HFF-Myc (cell line): ENCODE measurements around the gene SH3RF3.

Experiments
- DNase-seq: peaks from one replicate; pipeline ENCODE4 v3.0.0-alpha.2; 2011; ENCODE audit warnings: low read depth; ENCODE audit errors: extremely low read depth
- H3K4me3 ChIP-seq: replicated peaks from 2 replicates; pipeline ENCODE4 v1.5.1; 2011; ENCODE audit warnings: low read depth, mild to moderate bottlenecking, control low read depth, low read length
- TF ChIP-seq, protein P1 (sequence below): IDR thresholded peaks from 2 replicates; pipeline ENCODE4 v1.5.1; 2012; ENCODE audit warnings: mild to moderate bottlenecking, low read depth, low read length, control low read depth; ENCODE audit errors: missing control alignments

Gene SH3RF3

DNA sequence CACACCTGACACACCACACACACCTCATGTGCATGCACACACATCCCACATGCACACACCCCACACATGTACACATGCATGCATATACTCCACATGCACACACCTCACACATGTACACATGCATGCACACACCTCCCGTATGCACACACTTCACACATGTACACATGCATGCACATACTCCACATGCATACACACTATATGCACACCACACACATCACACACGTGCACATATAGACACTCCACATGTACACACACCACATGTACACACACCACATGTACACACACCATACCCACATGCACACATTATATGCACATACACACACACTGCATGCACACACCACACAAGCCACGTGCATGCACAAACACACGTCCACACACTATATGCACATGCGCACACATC is 384.2 kb downstream of the SH3RF3 start:
- no peak for DNase-seq
- TF ChIP-seq, protein P1, sequence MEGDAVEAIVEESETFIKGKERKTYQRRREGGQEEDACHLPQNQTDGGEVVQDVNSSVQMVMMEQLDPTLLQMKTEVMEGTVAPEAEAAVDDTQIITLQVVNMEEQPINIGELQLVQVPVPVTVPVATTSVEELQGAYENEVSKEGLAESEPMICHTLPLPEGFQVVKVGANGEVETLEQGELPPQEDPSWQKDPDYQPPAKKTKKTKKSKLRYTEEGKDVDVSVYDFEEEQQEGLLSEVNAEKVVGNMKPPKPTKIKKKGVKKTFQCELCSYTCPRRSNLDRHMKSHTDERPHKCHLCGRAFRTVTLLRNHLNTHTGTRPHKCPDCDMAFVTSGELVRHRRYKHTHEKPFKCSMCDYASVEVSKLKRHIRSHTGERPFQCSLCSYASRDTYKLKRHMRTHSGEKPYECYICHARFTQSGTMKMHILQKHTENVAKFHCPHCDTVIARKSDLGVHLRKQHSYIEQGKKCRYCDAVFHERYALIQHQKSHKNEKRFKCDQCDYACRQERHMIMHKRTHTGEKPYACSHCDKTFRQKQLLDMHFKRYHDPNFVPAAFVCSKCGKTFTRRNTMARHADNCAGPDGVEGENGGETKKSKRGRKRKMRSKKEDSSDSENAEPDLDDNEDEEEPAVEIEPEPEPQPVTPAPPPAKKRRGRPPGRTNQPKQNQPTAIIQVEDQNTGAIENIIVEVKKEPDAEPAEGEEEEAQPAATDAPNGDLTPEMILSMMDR = no peak
- no peak overlapping the region for H3K4me3 ChIP-seq

DNA sequence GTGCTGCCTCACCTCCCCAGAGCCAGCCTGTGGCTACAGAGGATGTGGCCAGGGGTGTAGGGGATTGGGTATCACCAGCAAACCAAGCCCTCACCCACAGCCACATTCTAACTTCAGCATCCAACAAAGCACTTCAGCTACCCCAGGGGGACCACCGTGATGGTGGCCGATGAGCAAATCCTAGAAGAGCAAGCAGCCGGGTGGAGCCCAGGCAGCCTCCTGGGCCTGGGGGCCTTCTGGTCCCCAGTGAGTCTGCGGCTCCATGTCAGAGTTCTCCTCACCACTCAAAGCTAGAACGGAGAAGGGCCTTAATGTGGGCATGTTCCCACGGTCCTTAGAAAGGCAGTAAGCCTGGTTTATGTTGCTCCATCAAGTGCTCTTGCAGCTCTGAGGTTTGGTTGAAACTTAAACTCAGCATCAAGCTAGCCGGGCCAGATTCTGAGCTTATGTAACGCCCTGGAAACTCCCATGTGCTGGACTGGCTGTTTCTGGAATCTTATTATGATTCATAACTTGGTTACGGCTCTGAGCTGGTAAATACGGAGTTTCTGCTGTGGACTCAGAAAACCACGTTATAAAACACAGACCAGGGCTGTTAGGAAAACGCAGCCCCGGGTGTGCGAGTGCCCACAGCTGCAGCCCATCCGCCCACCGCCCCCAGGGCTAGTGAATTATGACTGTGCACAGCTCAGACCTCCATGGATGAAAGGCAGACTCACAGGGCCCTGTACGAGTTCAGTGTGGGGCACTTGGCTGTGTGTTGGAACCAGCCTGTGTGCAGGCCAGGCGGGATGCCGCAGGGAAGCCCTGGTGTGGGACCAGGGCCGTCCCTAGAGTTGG is 385.0 kb downstream of the SH3RF3 start:
- DNase-seq = peak; percentile 79
- TF ChIP-seq, protein P1 = no peak
- no peak overlapping the region for H3K4me3 ChIP-seq

DNA sequence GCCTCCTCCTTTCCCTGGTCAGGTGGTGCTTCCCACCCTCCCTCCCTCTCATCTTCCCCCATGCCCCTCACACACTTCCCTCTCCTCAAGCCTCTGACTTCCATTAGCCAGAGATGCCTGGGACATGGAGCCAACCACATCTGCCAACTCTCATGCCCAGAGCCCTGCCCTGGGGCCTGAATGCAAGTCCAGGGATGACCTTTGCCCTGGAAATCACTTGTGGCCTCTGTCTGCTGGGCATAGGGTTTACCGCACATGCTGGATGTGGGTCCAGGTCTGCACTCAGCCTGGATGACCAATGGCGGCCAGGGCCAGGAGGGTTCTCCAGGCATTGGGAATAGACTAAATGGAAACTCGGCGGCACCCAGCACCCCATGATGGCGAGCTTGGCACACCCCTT is 385.9 kb downstream of the SH3RF3 start:
- TF ChIP-seq, protein P1 = no peak
- H3K4me3 ChIP-seq = no peak overlapping the region
- no peak for DNase-seq

DNA sequence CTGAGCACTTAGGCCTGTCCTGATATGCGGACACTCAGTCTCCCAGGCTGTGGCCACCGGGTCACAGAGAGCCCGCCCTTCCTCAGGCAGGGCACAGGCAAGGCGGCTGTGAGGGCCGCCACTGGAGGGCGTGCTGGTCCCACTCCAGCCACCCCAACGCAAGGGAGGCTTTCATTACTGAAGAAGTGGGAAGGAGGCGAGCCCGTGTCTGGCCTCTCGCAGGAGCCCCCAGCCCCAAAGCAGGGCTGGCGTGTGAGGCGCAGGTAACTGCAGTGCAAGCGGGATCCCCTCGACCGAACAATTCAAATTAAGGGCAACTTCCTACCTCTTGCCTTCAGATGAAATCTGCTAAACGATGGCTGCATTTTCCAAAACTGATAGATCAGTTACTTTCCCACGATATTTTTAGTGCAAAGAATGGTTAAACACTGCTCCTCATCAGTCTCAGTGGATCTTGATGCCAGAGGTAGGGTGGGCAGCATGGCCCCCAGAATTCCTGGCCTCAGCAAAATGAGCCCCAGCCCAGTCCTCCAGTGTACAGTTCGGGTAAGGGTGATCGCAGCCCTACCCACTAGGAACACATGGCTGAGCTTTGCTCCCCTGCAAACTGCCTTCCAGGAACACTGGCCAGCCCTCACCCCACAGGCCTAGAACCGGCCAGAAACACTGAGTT is 387.6 kb downstream of the SH3RF3 start:
- TF ChIP-seq, protein P1 = peak; percentile 75
- no peak overlapping the region for H3K4me3 ChIP-seq
- no peak for DNase-seq

DNA sequence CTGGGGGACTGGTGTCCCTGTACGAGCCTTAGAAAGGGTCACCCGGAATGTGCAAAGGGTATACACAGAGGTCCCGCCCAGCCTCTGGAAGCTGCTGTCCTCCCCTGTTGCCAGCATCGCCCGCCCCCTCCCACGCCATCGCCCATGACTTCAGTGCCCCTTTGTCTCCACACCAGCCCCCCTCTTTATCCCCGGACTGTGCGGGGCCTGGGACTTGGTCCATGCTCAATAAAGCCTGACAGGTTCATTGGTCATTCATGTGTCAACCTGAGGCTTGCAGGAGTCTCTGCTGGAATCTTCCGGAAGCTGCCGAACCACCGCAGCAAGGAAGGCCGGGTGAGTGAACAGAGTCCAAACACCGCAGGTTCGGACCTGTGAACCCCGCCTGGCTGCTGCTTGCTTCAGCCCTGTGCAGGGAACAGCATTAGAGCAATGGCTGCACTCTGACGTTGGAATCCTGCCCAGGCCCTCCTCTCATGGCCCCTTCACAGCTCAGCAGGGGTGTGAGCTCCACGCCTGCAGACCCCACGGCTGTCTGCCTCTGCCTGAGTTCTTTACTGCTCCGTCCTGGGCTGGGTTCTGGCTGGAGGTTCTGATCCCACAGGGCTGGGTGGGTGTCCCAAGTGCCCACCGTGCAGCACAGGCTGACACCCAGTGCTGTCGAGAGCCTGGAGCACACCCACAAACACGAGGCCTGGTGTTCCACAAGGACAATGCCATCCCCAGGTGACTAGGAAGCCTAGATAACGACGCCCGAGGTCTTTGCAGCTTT is 388.3 kb downstream of the SH3RF3 start:
- no peak for DNase-seq
- TF ChIP-seq, protein P1 = no peak
- no peak overlapping the region for H3K4me3 ChIP-seq

DNA sequence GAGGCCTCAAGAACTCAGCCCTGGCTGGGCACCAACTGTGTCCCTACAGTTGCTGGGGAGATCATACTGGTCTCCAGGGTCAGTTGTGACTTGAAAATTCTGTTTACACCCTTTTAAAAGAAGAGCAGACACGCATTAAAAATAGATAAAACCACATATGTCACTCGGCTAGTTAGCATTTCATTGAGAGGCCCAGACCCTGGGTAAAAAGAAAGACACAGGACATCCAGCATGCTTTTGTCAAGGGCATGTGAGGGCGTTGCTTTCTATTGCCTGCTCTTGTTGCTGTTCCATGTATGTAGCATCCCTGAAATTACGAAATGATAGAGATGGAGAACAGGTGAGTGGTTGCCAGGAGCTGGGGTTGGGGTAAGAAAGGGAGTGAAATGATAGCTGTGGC is 390.5 kb downstream of the SH3RF3 start:
- no peak for DNase-seq

More for the DNA sequence above, 390.5 kb downstream of the SH3RF3 start:
- TF ChIP-seq, protein P1 = no peak
- H3K4me3 ChIP-seq = no peak overlapping the region
